Vagina (tissue), 2 donors: ENCODE data around the gene ONECUT2. TPM values are rescaled to one million over a fixed set of nuclear protein-coding genes. Genes with fewer than 3 reads are reported as not detected.

ENCODE experiments used
- DNase-seq, 2 donors: peaks; one replicate each; pipeline ENCODE4 v3.0.0-alpha.2; 2017; ENCODE audit errors: extremely low spot score in 2 of 2
- H3K27ac ChIP-seq: fragments of 200-600 bp; sonication (generic); one replicate; pipeline ENCODE4 v1.5.1; 2019
- H3K27me3 ChIP-seq: fragments of 200-600 bp; sonication (generic); one replicate; pipeline ENCODE4 v1.5.1; 2019
- H3K36me3 ChIP-seq, 2 donors: fragments of 200-600 bp; sonication (generic); one replicate each; pipeline ENCODE4 v1.5.1; 2017 to 2019
- H3K4me1 ChIP-seq: fragments of 200-600 bp; sonication (generic); one replicate; pipeline ENCODE4 v1.5.1; 2019
- H3K4me3 ChIP-seq, 2 donors: fragments of 200-600 bp; sonication (generic); 1 replicate in 1 of 2; 2 replicates in 1 of 2; pipeline ENCODE4 v1.5.1; 2016 to 2019
- H3K9me3 ChIP-seq: fragments of 200-600 bp; sonication (generic); one replicate; pipeline ENCODE4 v1.5.1; 2019
- CTCF ChIP-seq, 3 experiments: fragments of 450-650 bp in 2 of 3; fragments of 200-600 bp in 1 of 3; sonication (generic) in 1 of 3; IDR thresholded peaks; one replicate each; pipeline ENCODE4 v1.5.1; 2017 to 2019; ENCODE audit warnings: antibody characterized with exemption in 3 of 3, mild to moderate bottlenecking in 2 of 3, moderate library complexity in 2 of 3
- POLR2A ChIP-seq, 2 donors: fragments of 450-650 bp; IDR thresholded peaks; one replicate each; pipeline ENCODE4 v1.6.1; 2017; ENCODE audit warnings: antibody characterized with exemption in 2 of 2, mild to moderate bottlenecking in 2 of 2, moderate library complexity in 2 of 2
- POLR2AphosphoS5 ChIP-seq, 2 donors: sonication (generic); formaldehyde crosslinking; IDR thresholded peaks; one replicate each; pipeline ENCODE4 v1.9.0; 2017; ENCODE audit warnings: antibody characterized with exemption in 2 of 2, mild to moderate bottlenecking in 2 of 2, low read depth in 1 of 2; ENCODE audit not compliant: insufficient read depth in 1 of 2
- intact Hi-C: fragments of 100-400 bp; cut with DNase I; formaldehyde crosslinking; loops from one replicate; pipeline ENCODE4 v1.15.1; 2023
- total RNA-seq: library from RNA; depleted of rRNA; stranded (reverse); fragments of >200 nt; gene quantifications from one replicate; pipeline ENCODE4 v1.2.3, GENCODE V29; 2016

The ONECUT2 gene
- total RNA-seq, 1 donor from 2014 or later, result not detected

DNA sequence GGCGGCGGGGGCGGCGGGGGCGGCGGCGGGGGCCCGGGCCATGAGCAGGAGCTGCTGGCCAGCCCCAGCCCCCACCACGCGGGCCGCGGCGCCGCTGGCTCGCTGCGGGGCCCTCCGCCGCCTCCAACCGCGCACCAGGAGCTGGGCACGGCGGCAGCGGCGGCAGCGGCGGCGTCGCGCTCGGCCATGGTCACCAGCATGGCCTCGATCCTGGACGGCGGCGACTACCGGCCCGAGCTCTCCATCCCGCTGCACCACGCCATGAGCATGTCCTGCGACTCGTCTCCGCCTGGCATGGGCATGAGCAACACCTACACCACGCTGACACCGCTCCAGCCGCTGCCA lies 644 bp downstream of the ONECUT2 start:
- Histone ChIP-seq H3K27ac (no peak overlapping the region), H3K4me1 (peaks cover 58% of the 10 kb centered on the region), H3K36me3 (no peaks in the 10 kb centered on the region), H3K27me3 (peaks cover 33% of the 10 kb centered on the region), H3K9me3 (no peaks in the 10 kb centered on the region), H3K4me3 (peak overlapping the region in 1 of 2 donors; percentile 53)
- TF ChIP-seq CTCF (IDR thresholded peaks at IDR 0.05), result no peak
- no peak for TF ChIP-seq POLR2AphosphoS5 (IDR thresholded peaks at IDR 0.05; ENCODE audit: insufficient read depth in 1 of 2, low read depth in 1 of 2)
- no peak for TF ChIP-seq POLR2A (IDR thresholded peaks at IDR 0.05)
- no peak for DNase-seq
- intact Hi-C loops, result no loop called here

DNA sequence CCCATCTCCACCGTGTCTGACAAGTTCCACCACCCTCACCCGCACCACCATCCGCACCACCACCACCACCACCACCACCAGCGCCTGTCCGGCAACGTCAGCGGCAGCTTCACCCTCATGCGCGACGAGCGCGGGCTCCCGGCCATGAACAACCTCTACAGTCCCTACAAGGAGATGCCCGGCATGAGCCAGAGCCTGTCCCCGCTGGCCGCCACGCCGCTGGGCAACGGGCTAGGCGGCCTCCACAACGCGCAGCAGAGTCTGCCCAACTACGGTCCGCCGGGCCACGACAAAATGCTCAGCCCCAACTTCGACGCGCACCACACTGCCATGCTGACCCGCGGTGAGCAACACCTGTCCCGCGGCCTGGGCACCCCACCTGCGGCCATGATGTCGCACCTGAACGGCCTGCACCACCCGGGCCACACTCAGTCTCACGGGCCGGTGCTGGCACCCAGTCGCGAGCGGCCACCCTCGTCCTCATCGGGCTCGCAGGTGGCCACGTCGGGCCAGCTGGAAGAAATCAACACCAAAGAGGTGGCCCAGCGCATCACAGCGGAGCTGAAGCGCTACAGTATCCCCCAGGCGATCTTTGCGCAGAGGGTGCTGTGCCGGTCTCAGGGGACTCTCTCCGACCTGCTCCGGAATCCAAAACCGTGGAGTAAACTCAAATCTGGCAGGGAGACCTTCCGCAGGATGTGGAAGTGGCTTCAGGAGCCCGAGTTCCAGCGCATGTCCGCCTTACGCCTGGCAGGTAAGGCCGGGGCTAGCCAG lies 1.2 kb downstream of the ONECUT2 start:
- H3K4me1 ChIP-seq, result peaks cover 64% of the 10 kb centered on the region
- H3K36me3 ChIP-seq, result no peaks in the 10 kb centered on the region
- H3K27ac ChIP-seq, result no peak overlapping the region
- peaks cover 36% of the 10 kb centered on the region for H3K27me3 ChIP-seq
- no peak overlapping the region for H3K4me3 ChIP-seq
- no peak for DNase-seq
- intact Hi-C loops, result no loop called here
- TF ChIP-seq POLR2AphosphoS5 (IDR thresholded peaks at IDR 0.05; ENCODE audit: insufficient read depth in 1 of 2, low read depth in 1 of 2) (no peak), POLR2A (IDR thresholded peaks at IDR 0.05) (no peak), CTCF (IDR thresholded peaks at IDR 0.05) (no peak)
- H3K9me3 ChIP-seq, result no peaks in the 10 kb centered on the region

DNA sequence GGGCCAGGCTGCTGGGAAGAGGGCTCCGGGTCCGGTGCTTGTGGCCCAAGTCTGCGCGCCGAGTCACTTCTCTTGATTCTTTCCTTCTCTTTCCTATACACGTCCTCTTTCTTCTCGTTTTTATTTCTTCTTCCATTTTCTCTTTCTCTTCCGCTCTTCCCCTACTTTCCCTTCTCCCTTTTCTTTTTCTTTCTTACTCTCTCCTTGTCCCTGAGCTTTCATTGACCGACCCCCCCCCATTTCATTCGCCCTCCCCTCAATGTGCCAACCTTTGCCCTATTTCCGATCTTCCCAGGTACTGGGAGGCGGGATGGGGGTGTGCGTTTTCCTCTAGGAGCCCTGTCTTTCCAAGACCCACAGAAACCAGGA lies 1.8 kb downstream of the ONECUT2 start:
- peaks cover 36% of the 10 kb centered on the region for H3K27me3 ChIP-seq
- no peaks in the 10 kb centered on the region for H3K9me3 ChIP-seq
- intact Hi-C loops, result no loop called here
- TF ChIP-seq CTCF (IDR thresholded peaks at IDR 0.05), result no peak
- TF ChIP-seq POLR2AphosphoS5 (IDR thresholded peaks at IDR 0.05; ENCODE audit: insufficient read depth in 1 of 2, low read depth in 1 of 2), result no peak
- TF ChIP-seq POLR2A (IDR thresholded peaks at IDR 0.05), result no peak
- no peak for DNase-seq
- H3K27ac ChIP-seq, result no peak overlapping the region
- H3K36me3 ChIP-seq, result no peaks in the 10 kb centered on the region
- peaks cover 66% of the 10 kb centered on the region for H3K4me1 ChIP-seq
- no peak overlapping the region for H3K4me3 ChIP-seq

DNA sequence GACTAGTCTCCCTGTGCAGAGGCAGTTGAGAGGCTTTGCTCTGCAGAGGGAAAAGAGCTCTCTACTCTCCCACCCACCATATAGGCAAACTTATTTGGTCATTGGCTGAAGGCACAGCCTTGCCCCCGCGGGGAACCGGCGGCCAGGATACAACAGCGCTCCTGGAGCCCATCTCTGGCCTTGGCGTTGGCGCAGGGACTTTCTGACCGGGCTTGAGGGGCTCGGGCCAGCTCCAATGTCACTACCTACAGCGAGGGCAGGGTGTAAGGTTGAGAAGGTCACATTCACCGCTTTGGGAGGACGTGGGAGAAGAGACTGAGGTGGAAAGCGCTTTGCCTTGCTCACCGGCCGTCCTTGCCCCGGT lies 2.2 kb downstream of the ONECUT2 start:
- peaks cover 66% of the 10 kb centered on the region for H3K4me1 ChIP-seq
- no peak for DNase-seq
- H3K4me3 ChIP-seq, result peak overlapping the region in 1 of 2 donors; percentile 11
- no peaks in the 10 kb centered on the region for H3K36me3 ChIP-seq
- intact Hi-C loops, result no loop called here
- H3K27ac ChIP-seq, result no peak overlapping the region
- TF ChIP-seq POLR2A (IDR thresholded peaks at IDR 0.05) (no peak), CTCF (IDR thresholded peaks at IDR 0.05) (no peak), POLR2AphosphoS5 (IDR thresholded peaks at IDR 0.05; ENCODE audit: insufficient read depth in 1 of 2, low read depth in 1 of 2) (no peak)
- peaks cover 36% of the 10 kb centered on the region for H3K27me3 ChIP-seq
- no peaks in the 10 kb centered on the region for H3K9me3 ChIP-seq
